ENCODE data around the gene WDR74. TPM values are rescaled to one million over a fixed set of nuclear protein-coding genes. Genes with fewer than 3 reads are reported as not detected.
A peak's percentile ranks its signal among the peaks of the same experiment; 100 is the strongest.

The WDR74 gene
- total and polyA plus RNA-seq, 2 of the 13 experiments (the other 11 are each of a cell fraction or from before 2014, with no cell fraction given), result 77.0 to 83.3 TPM

- TF ChIP-seq SP1 (IDR thresholded peaks at IDR 0.05), result no peak
- peak; percentile 67 for TF ChIP-seq SP1 (CRISPR knock-in tag; IDR thresholded peaks at IDR 0.05)
- peak; percentile 47; the same call in 1 of the 2 replicates for TF ChIP-seq ZBTB21 (CRISPR knock-in tag; IDR thresholded peaks at IDR 0.05)
- TF ChIP-seq SMC3 (IDR thresholded peaks at IDR 0.05; ENCODE audit: low read length), result no peak
- no peak for TF ChIP-seq ZMYM3 (CRISPR knock-in tag; IDR thresholded peaks at IDR 0.05)
- TF ChIP-seq THYN1 (CRISPR knock-in tag; IDR thresholded peaks at IDR 0.05; ENCODE audit: borderline replicate concordance, low read depth), result no peak
- no peak for TF ChIP-seq GTF2F1 (IDR thresholded peaks at IDR 0.05; ENCODE audit: low read length)
- peak; percentile 91 for TF ChIP-seq ZNF687 (CRISPR knock-in tag; IDR thresholded peaks at IDR 0.05)
- no peak for TF ChIP-seq ESRRA (CRISPR knock-in tag; IDR thresholded peaks at IDR 0.05; ENCODE audit: low read depth)
- TF ChIP-seq ATF2 (CRISPR knock-in tag; IDR thresholded peaks at IDR 0.05), result peak; percentile 56; the same call in 1 of the 2 replicates
- TF ChIP-seq EZH2 (conservative IDR thresholded peaks at IDR 0.05; ENCODE audit: low read depth, low read length), result no peak
- TF ChIP-seq HOMEZ (CRISPR knock-in tag; IDR thresholded peaks at IDR 0.05; ENCODE audit: low read depth), result peak; percentile 82; the same call in 1 of the 2 replicates
- TF ChIP-seq ZNF652 (CRISPR knock-in tag; IDR thresholded peaks at IDR 0.05; ENCODE audit: borderline replicate concordance, low read depth), result no peak
- no peak for TF ChIP-seq KLF9 (CRISPR knock-in tag; IDR thresholded peaks at IDR 0.05; ENCODE audit: low read depth)
- no peak for TF ChIP-seq FIP1L1 (IDR thresholded peaks at IDR 0.05; ENCODE audit: borderline replicate concordance, insufficient read depth, low read depth, low read length)
- TF ChIP-seq RFXANK (CRISPR knock-in tag; IDR thresholded peaks at IDR 0.05), result no peak; the same call in 1 of the 2 replicates
- TF ChIP-seq ZBTB46 (CRISPR knock-in tag; IDR thresholded peaks at IDR 0.05; ENCODE audit: borderline replicate concordance), result no peak
- TF ChIP-seq ZNF597 (CRISPR knock-in tag; IDR thresholded peaks at IDR 0.05), result no peak
Observed at GRCh38 chr11:62839050-62839945, at the start of gene WDR74 (continued).

Data from HepG2 (cell line).